Measurements from ENCODE around the gene TMTC3.
"Not testable (repeated sequence)": the region's sequence is repeated elsewhere in the genome, so short reads cannot be mapped to it uniquely, and the experiment has no call there.

TMTC3 gene

DNA sequence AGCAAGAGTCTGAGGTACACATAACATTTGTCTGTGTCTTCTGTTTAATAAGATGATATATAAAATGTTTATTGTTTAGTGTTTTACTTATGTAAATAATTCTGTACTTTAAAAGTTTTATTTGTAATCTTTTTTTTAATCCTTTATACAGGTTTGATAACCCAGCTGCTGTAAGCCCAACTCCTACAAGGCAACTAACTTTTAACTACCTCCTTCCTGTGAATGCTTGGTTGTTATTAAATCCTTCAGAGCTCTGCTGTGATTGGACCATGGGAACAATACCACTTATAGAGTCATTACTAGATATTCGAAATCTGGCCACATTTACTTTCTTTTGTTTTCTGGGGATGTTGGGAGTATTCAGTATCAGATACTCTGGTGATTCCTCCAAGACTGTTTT, 24.1 kb downstream of the TMTC3 start:
- no peak for DNase-seq (ENCODE audit: low read depth, low spot score)

DNA sequence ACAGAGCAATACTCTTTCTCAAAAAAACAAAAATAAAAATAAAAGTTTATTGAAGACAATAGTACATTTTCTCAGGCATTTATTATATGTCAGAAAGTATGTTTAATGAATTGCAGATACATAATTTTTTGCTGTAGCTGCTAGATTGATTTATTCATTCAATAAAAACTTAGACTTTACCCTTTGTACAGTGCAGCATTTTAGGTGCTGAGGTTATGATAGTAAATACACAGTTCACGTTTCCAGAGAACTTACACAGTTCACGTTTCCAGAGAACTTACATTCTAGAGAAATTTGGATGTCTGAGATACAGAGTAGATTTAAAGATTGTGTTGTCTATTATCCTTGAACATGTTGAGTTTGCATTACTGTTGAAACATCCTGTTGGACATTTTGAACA, 25.3 kb downstream of the TMTC3 start:
- no peak for DNase-seq (ENCODE audit: low read depth, low spot score)

DNA sequence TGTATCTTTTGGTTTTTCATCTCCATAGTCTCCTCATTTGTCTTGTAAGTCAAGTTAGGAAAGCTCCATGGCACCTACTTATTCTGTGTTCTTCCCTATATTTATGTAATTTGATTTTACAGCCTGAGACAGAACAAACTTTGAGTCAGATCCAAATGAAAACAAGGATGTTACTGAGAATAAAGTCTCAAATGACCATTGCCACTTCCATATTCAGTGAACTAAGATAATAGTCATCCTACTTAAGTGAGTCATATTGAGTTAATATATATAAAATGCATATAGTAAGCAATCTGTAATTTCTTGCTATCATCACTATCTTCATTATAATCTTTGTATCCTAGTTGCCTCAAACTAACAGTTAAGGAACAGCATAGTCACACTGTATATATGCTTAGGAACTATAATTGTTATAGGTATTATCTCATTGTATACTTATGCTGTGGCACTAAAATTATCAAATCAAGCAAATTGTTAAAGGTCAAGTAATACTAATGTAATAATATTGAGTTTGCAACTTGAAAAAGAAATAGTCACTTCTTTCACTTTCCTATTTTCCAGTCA, 30.8 kb downstream of the TMTC3 start:
- DNase-seq (ENCODE audit: low read depth, low spot score): no peak

DNA sequence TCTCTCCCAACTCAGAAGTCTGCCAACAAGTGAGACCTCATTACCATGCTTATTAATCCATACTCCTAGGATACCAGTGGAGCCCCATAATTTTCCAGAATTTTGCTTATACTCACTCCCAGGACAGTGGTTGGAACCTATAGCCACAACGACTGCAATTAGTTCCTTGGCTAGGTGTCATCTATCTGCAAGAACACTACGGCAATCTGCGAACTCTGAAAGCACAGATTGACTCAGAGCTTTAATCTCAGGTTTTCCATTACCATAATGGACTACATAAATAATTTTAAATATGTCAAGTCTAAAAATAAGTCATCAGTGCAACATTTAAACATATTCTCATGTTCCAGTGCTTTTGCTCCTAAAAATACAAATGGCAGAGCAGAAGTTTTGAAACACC, 33.4 kb downstream of the TMTC3 start:
- no peak for DNase-seq (ENCODE audit: low read depth, low spot score)

DNA sequence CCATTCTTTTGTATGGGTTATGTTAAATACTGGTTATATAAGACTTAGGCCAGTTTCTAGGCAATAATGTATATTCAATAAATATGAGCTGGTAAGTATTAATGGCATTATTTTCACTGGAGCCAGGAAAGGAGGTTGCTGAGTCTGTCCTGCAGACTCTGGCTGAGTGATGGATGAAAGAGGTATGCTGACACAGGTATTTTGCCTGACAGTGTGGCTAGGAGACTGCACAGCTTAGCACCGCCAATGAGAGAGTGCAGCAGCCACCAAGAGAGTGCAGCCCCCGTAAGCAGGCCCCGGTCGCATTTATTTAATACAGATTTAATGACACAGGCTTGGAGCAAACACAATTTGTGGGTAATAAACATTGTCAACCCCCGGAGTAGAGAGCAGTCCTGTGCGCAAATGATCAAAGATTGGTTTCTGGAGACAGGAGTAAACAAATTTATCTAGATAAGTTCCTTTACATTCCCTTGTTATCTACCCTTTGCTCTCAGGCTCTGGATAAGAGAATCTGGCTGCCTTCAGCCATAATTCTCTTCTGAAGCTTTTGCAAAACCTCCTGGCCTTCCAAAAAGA, 37.4 kb downstream of the TMTC3 start:
- DNase-seq (ENCODE audit: low read depth, low spot score): no peak

DNA sequence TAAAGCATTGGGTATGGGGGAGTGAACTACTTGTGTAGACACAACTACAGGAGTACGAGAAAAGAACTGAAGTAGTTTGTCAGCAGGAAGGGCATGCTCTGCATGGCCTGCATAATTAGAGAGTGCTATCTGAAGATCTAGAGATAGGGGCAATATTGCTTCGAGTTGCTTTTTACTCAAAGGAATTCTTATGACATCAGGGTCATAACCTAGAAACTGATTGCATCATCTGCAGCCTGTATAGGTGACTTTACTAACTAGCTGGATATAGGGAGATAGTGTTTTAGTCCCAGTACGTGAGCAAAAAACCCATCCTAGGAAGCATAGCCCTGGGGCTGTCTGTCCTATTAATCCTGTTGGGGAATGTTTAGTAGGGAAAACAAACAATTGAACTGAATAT, 39.8 kb downstream of the TMTC3 start:
- no peak for DNase-seq (ENCODE audit: low read depth, low spot score)

DNA sequence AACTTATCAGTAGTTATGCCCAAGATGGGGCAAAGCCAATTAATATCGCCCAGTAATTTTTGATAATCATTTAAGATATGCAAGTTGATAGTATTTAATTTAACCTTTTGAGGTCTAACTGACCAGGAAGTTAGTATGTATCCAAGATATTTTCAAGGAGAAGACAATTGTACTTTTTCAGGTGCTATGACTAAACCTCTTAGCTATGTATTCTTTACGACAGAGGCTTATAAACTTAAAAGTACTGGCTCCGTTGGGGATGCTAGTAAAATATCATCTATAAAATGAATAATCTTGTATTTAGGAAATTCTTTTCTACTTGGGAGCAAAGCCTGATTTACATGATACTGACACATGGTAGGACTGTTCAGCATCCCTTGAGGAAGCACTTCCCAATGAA, 40.3 kb downstream of the TMTC3 start:
- DNase-seq (ENCODE audit: low read depth, low spot score): no peak

DNA sequence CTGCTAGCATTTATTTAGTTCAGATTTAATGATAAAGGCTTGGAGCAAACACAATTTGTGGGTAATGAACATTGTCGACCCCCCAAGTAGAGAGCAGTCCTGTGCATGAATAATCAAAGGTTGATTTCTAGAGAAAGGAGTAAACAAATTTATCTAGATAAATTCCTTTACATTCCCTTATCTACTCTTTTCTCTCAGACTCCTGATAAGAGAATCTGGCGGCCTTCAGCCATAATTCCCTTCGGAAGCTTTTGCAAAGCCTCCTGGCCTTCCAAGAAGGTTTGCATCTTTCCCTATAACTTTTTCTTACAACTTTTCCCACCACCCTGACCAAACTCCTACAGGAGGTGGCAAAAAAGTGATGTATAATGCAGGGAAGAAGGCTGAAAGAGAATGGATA, 42.1 kb downstream of the TMTC3 start:
- no peak for DNase-seq (ENCODE audit: low read depth, low spot score)

DNA sequence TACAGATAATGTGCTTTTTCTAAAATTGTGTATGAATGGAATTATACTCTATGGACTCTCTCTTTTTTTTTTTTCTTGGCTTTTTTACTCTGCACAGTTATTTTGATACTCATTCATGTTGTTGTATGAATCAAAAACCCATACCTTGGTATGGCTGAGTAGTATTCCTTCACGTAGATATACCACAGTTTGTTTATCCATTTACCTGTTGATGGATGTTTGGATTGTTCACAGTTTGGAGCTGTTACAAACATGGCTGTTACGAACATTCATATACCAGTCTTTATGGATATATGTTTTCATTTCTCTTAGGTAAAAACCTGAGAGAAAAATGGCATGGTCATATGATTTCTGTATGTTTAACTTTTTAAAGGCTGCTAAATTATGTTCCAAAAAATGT, 43.2 kb downstream of the TMTC3 start:
- no peak for DNase-seq (ENCODE audit: low read depth, low spot score)

DNA sequence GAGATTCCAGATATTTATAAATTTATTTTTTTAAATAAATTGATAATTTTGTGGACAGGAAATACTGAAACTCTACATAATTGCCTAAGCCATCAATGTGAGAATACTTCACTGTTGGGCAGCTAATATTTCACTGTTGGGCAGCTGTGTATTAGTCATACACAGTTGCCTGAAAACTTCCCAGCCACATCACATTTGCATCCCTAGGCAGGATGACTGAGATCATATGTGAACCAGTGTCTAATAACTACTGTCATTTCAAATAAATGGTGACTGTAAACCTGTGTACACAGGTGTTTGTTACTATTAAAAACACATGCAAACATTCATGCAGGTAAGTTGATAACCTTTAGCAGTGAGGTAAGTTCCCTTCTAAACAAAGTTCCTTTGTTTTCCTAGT, 43.9 kb downstream of the TMTC3 start:
- DNase-seq (ENCODE audit: low read depth, low spot score): no peak

DNA sequence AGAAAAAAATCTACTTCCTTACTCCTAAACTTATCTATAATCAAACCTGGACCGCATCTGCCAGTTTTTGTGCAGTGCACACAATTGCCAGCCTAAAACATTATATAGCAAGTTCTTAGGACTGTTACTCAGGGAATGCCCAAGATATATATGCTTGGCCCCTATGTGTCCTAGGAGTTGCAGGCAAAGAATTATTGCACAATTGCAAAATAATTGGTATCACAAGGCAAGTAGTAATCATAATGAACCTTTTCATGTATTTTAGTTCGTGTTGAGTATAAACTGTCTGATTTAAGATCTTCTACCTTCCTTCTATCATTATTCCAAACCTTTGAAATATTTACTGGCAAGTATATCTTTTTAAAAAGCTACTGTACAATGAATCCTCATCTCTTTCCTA, 45.5 kb downstream of the TMTC3 start:
- no peak for DNase-seq (ENCODE audit: low read depth, low spot score)

DNA sequence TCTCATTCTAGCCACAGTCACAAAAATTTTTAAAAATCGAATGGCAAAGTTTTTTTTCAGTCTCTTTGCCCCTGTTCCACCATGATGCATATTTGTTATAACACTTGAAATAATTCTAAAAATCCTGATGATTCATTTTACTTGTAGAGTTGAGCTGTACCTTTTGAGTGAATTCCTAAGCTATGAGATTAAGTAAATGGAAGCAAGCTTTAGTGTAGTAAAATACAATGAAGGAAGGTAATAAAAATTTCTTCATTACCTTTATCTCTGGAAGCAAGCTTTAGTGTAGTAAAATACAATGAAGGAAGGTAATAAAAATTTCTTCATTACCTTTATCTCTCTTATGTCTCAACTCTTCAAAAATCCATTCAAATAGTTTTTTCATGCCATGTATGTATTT, 46.1 kb downstream of the TMTC3 start:
- no peak for DNase-seq (ENCODE audit: low read depth, low spot score)

DNA sequence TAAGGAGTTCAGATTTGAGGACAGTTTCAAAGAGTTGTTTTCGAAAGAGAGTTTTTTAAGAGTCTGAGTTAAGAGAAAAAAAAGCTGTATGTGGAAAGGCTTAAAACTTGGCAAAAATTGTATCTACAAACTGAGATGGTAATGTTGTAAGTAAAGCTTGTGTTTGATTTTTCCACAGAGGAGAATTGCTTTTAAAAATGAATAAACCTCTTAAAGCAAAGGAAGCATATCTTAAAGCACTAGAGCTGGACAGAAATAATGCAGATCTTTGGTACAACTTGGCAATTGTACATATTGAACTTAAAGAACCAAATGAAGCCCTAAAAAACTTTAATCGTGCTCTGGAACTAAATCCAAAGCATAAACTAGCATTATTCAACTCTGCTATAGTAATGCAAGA, 50.3 kb downstream of the TMTC3 start:
- no peak for DNase-seq (ENCODE audit: low read depth, low spot score)

DNA sequence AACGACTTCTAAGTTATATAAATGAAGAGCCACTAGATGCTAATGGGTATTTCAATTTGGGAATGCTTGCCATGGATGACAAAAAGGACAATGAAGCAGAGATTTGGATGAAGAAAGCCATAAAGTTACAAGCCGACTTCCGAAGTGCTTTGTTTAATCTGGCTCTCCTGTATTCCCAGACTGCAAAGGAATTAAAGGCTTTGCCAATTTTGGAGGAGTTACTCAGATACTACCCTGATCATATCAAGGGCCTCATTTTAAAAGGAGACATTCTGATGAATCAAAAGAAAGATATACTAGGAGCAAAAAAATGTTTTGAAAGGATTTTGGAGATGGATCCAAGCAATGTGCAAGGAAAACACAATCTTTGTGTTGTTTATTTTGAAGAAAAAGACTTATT, 52.8 kb downstream of the TMTC3 start:
- no peak for DNase-seq (ENCODE audit: low read depth, low spot score)

DNA sequence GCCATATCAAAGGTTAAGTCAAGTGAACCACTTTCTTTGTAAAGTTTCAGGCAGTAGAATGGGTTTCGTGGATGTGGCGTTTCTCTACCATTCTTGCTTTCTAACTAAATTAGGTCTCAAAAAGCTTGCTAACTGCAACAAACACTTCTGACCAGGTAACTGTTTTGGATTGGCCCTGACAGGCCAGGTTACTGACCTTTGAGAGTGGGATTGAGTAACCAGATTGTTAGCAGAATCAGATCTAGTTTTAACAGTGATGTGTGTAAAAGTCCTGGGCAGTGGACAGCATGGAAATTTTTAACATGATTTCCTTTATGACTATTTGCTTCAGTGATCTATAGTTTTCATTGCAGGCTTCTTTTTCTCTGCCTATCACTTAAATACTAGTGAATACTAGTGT, 57.9 kb downstream of the TMTC3 start:
- no peak for DNase-seq (ENCODE audit: low read depth, low spot score)

DNA sequence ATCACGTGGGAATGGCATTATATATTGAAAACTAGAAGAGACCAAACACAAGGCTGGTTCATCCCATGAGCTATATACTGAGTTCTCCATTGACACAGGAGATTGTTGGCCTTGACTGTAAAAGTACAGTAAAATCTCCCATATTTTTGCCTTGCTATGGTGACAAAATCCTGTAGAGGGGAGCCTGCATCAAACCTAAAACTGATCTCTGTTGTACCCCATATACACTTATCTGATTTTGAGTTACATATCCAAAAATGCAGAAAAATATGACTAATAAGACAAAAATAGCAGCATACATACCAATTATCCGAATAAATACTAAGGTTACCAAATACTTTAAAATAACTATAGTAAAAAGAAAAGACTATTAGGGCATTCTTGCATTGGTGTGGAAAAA, 60.4 kb downstream of the TMTC3 start:
- DNase-seq (ENCODE audit: low read depth, low spot score): no peak

DNA sequence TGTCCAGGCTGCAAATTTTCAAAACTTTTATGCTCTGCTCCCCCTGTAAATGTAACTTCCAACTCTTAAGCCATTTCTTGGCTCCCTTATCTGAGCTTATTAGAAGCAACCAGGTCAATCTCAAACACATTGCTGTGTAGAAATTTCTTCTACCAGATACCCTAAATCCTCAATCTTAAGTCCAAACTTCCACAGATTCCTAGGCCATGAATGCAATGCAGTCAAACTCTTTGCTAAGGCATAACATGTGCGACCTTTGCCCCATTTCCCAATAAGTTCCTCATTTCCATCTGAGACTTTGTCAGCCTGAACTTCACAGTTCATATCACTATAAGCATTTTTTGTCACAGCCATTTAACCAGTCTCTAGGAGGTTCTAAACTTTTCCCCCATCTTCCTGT, 64.5 kb downstream of the TMTC3 start:
- DNase-seq (ENCODE audit: low read depth, low spot score): no peak

DNA sequence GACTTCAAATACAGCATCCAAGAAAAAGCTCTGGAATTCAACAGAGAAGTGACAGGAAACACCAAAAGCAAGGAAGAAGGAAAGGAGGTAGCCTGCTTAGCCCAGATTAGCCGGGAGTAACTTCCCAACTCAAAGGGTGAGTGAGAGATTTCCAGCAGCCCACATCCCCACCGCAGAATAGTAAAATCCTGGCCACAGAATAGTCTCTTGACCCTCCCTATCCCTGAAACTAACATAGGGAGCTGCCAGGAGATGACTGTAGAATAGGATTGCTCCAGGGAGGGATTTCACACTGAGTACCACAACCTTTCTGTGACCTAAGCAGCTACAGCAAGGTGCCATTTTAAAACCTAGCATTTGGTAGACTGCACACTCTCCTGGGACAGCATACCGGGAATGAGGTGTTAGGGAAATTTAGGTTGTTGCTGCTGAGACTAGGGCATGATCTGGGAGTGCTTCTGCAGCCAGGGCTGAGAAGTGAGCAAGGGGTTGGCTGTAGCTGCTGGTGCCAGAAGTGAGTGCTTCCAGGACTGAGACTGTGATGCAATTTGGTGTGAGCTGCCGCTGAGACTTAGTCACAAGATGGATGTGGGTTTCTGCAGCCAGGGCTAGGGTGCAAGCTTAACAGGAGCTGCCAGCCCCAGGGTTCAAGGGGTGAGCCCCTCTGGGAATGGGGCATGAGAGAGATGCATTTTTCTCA, 66.0 kb downstream of the TMTC3 start:
- DNase-seq (ENCODE audit: low read depth, low spot score): no peak

DNA sequence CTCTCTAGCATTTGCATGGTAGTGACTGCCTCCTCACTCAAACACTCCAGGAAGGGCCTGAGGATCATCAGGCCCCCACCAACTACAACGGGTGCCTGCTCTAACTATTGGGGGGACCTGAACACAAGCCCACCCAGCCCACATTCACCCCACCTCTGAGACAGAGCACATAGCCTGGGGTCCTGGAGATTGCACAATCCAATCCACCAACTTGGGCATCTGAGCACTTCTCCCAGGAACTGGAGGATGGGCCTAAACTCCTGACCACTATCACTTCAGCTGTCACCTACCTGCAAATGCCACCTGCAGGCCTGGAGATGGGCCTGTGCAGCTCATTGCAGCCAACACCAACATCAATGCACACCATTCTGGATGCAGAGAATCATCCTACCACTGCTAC, 66.6 kb downstream of the TMTC3 start:
- DNase-seq (ENCODE audit: low read depth, low spot score): no peak

DNA sequence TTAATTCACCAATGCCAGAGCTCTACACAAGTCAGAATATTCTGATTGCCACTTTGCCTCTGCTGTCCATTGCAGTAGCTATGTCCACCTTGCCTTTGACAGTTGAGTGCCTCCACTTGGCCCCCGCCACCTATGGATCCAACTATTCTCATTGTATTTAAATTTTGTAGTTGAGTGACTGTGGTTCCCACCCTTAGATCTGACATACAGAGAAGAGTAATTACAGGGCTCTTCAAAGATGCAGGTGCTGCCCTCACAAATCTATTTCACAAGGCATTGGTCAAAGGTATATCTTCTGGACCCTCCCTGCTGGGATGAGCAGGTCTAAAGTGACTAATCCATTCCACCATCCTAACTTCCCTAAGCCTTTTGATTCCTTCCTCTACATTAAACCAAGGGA, 68.2 kb downstream of the TMTC3 start:
- DNase-seq (ENCODE audit: low read depth, low spot score): not testable (repeated sequence)

DNA sequence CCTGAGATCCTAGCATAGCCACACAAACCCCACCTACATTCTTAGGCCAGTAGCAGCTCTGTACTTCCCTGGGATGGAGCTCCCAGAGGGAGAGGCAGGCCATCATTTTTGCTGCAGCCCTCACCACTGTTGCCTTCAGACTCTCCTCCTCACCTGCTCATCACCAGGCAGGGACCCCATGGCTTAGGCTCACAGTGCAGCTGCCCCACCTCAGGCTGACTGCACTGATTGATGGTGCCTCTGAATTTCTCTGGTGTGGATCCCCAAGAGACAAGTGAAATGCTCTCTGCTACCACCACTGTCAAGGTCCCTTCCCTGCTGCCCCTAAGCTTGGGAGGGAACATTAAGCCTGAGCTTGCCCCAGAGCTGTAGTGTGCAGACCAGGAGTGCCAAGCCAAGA, 76.2 kb downstream of the TMTC3 start:
- no peak for DNase-seq (ENCODE audit: low read depth, low spot score)

DNA sequence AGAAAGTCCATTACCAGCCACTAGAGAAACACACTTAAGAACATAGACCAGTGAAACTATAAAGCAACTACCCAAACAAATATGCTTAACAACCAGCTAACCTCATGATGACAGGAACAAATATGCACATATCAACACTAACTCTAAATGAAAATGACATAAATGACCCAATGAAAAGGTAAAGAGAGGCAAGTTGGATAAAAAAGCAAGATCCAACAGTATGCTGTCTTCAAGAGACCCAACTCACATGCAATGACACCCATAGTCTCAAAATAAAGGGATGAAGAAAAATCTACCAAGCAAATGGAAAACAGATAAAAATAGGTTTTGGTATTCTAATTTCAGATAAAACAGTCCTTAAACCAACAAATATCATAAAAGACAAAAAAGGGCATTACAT, 77.8 kb downstream of the TMTC3 start:
- DNase-seq (ENCODE audit: low read depth, low spot score): no peak

DNA sequence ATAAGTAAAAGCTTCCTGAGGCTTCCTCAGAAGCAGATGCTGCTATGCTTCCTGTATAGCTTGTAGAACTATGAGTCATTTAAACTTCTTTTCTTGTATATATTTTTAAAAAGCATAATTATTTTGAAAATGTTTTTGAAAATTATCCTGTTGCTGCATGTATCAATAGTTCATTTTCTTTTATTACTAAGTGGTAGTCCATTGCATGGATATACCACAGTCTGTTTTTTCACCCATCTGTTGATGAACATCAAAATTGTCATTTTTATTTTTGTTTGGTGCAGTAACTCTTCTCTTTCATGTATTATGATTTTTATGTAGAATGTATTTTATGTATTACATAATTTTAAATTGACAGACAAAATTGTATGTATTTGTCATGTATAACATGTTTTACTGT, 81.4 kb downstream of the TMTC3 start:
- no peak for DNase-seq (ENCODE audit: low read depth, low spot score)

DNA sequence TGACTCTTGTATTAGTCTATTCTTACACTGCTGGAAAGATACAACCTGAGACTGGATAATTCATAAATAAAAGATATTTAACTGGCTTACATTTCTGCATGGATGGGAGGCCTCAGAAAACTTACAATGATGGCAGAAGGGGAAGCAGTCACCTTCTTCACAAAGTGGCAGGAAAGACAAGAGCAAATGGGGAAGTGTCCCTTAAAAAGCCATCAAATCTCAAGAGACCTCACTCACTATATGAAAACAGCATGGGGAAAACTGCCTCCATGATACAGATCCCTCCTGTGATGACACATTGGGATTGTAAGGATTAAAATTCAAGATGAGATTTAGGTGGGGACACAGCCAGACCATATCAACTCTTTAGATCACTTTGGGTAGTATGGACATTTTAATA, 83.7 kb downstream of the TMTC3 start:
- DNase-seq (ENCODE audit: low read depth, low spot score): no peak
